GM12801 (cell line): ENCODE data around the gene PLEKHA5.

Source experiments
- CTCF ChIP-seq: IDR thresholded peaks from one replicate; pipeline ENCODE4 v1.5.1; 2011; ENCODE audit warnings: control low read depth; ENCODE audit not compliant: insufficient read length; ENCODE audit errors: extremely low read depth

The PLEKHA5 gene

DNA sequence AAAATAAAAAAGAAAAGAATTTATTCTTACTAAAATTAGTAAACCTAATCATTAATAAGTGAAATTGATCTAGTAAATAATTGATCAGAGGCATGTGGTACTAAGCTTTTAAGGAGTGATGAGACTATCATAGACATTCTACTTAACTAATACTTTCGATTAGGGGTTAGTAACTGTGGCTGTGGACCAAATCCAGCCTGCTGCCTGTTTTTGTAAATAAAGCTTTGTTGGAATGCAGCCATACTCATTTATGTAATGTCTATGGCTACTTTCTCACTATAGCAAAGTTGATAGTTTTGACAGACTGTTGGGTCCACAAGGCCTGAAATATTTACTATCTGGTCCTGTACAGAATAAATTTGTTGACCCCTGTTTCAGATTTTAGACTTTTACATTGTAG, 63.2 kb downstream of the PLEKHA5 start:
- no peak for TF ChIP-seq CTCF

- no peak for TF ChIP-seq CTCF
Observed at GRCh38 chr12:19194963-19195362, 65.4 kb downstream of the PLEKHA5 start.

DNA sequence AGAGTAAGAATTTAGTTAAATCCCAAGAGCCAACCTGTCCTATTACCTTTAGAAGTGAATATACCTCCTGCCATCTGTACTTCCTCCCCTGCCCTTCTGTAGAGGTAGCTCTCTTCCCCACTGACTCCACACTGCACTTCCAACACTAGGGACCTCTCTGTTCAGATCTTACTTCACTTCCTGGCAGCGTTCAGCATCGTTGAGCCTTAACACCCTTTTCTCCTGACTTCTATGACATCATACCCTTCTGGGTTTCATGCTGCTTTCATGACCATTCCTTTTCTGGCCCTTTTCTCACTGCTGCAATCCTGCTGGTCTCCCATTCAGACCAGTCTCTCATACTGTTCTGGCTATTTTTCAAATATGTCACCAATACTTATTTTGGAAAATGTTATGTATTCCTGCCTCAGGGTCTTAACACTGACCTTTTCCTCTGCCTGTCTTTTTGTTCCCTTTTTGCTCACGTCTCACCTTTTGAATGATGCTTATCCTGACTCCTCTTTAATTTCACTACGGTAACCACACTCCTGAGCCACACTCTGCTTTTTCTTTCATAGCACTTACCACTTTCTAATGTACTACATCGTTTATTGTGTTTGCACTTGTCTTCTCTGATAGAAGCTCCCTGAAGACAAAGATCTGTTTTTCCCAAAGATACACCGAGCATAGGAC, 67.6 kb downstream of the PLEKHA5 start:
- no peak for TF ChIP-seq CTCF

- no peak for TF ChIP-seq CTCF
Observed at GRCh38 chr12:19198272-19198671, 68.7 kb downstream of the PLEKHA5 start.

DNA sequence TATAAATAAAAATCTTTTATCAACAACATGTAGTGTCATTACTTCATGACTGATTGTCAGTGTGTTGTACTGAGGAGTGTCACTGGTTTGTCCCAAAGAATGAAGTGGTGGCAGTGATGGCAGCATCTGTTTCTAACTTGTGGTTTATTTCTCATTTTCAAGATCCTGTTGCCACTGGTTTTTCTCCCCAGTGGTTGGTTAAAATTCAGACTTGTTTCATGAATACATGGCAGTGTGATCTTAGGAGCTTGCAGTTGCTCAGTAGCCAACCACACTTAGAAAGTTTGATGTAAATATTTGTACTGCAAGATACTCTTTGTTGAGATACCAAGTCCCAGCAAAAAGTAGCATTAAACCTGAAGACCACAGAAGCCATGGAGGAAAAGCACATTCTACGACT, 69.8 kb downstream of the PLEKHA5 start:
- TF ChIP-seq CTCF = no peak

- TF ChIP-seq CTCF = no peak
Observed at GRCh38 chr12:19200261-19200660, 70.7 kb downstream of the PLEKHA5 start.

GRCh38 chr12:19201661-19202060, 72.1 kb downstream of the PLEKHA5 start:
- no peak for TF ChIP-seq CTCF

DNA sequence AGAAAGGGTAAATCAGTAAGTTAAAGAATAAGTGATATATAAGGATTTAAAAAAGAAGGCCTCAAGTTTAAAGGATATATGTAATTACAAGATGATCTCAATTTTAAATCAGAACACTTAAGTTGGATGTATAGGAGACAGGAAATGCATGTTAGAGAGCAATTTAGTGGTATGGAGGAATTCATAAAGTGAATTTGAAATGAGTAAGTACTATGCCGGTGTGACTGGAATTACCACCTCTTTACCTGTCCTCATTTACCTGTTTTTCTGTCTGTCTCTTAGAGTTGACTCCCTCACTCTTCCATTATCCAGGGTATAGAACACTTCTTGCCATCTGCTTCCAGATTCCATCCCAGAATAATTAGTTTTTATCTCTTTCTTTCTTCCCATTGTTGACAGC, 73.5 kb downstream of the PLEKHA5 start:
- no peak for TF ChIP-seq CTCF
